Ectodermal cell (in vitro differentiated cells): ENCODE data around the gene DNAJC18.

Experiments used
- H3K27ac ChIP-seq: 2 replicates; pipeline ENCODE4 v1.7.0; 2013; ENCODE audit warnings: mild to moderate bottlenecking, low read depth, low read length; ENCODE audit not compliant: insufficient read depth, poor library complexity, severe bottlenecking
- H3K27me3 ChIP-seq: 2 replicates; pipeline ENCODE4 v1.7.0; 2013; ENCODE audit warnings: mild to moderate bottlenecking, low read length; ENCODE audit not compliant: insufficient read depth, control insufficient read depth, poor library complexity, severe bottlenecking
- H3K36me3 ChIP-seq: one replicate; pipeline ENCODE4 v1.7.0; 2013; ENCODE audit warnings: low read length; ENCODE audit not compliant: control insufficient read depth, insufficient read depth
- H3K4me1 ChIP-seq: one replicate; pipeline ENCODE4 v1.7.0; 2013; ENCODE audit warnings: low read length; ENCODE audit not compliant: control insufficient read depth, insufficient read depth
- H3K4me3 ChIP-seq: 2 replicates; pipeline ENCODE4 v1.7.0; 2013; ENCODE audit warnings: low read depth, low read length, control low read depth; ENCODE audit not compliant: insufficient read depth
- H3K9me3 ChIP-seq: 2 replicates; pipeline ENCODE4 v1.7.0; 2013; ENCODE audit warnings: mild to moderate bottlenecking, low read length, moderate library complexity; ENCODE audit not compliant: control insufficient read depth
- WGBS, 2 experiments: methylation state at CpG; one replicate each; pipeline ENCODE4 v1.1.7; 2013; ENCODE audit warnings: missing lambda C conversion rate in 2 of 2; 5-methylcytosine and 5-hydroxymethylcytosine counted together

Gene DNAJC18

GRCh38 chr5:139368613-139369012 lies 70.7 kb downstream of the DNAJC18 start:
- 97 to 99% methylated on average over 2 of the region's 2 CpGs for WGBS, 2 experiments
- H3K36me3 ChIP-seq, result peaks cover 46% of the 10 kb centered on the region
- no peak overlapping the region for H3K4me3 ChIP-seq
- no peaks in the 10 kb centered on the region for H3K4me1 ChIP-seq
- H3K9me3 ChIP-seq, result no peaks in the 10 kb centered on the region
- H3K27ac ChIP-seq, result no peak overlapping the region
- no peaks in the 10 kb centered on the region for H3K27me3 ChIP-seq

GRCh38 chr5:139364466-139364865 lies 74.9 kb downstream of the DNAJC18 start:
- Histone ChIP-seq H3K36me3 (peaks cover 43% of the 10 kb centered on the region), H3K4me1 (no peaks in the 10 kb centered on the region), H3K9me3 (no peaks in the 10 kb centered on the region), H3K27me3 (no peaks in the 10 kb centered on the region), H3K27ac (no peak overlapping the region), H3K4me3 (no peak overlapping the region)
- 98 to 100% methylated on average over 2 of the region's 2 CpGs for WGBS, 2 experiments

GRCh38 chr5:139363937-139364336 lies 75.4 kb downstream of the DNAJC18 start:
- Histone ChIP-seq H3K36me3 (peaks cover 43% of the 10 kb centered on the region), H3K4me3 (no peak overlapping the region), H3K27ac (no peak overlapping the region), H3K9me3 (no peaks in the 10 kb centered on the region), H3K27me3 (no peaks in the 10 kb centered on the region), H3K4me1 (no peaks in the 10 kb centered on the region)
- 96 to 97% methylated on average over 2 of the region's 2 CpGs for WGBS, 2 experiments

- peaks cover 36% of the 10 kb centered on the region for H3K36me3 ChIP-seq
- 93 to 97% methylated on average over 6 of the region's 6 CpGs for WGBS, 2 experiments
- H3K27me3 ChIP-seq, result no peaks in the 10 kb centered on the region
- H3K4me3 ChIP-seq, result no peak overlapping the region
- no peaks in the 10 kb centered on the region for H3K4me1 ChIP-seq
- H3K27ac ChIP-seq, result no peak overlapping the region
- no peaks in the 10 kb centered on the region for H3K9me3 ChIP-seq
These were observed 77.4 kb downstream of the DNAJC18 start for GRCh38 chr5:139361835-139362429.

- H3K4me1 ChIP-seq, result no peaks in the 10 kb centered on the region
- H3K36me3 ChIP-seq, result peaks cover 21% of the 10 kb centered on the region
- WGBS, 2 experiments, result 86 to 95% methylated on average over 4 of the region's 4 CpGs
- no peak overlapping the region for H3K4me3 ChIP-seq
- no peaks in the 10 kb centered on the region for H3K27me3 ChIP-seq
- no peak overlapping the region for H3K27ac ChIP-seq
- H3K9me3 ChIP-seq, result no peaks in the 10 kb centered on the region
These were observed 78.9 kb downstream of the DNAJC18 start for GRCh38 chr5:139360384-139360783.
